ENCODE data around the gene TPM1.

The TPM1 gene

DNA sequence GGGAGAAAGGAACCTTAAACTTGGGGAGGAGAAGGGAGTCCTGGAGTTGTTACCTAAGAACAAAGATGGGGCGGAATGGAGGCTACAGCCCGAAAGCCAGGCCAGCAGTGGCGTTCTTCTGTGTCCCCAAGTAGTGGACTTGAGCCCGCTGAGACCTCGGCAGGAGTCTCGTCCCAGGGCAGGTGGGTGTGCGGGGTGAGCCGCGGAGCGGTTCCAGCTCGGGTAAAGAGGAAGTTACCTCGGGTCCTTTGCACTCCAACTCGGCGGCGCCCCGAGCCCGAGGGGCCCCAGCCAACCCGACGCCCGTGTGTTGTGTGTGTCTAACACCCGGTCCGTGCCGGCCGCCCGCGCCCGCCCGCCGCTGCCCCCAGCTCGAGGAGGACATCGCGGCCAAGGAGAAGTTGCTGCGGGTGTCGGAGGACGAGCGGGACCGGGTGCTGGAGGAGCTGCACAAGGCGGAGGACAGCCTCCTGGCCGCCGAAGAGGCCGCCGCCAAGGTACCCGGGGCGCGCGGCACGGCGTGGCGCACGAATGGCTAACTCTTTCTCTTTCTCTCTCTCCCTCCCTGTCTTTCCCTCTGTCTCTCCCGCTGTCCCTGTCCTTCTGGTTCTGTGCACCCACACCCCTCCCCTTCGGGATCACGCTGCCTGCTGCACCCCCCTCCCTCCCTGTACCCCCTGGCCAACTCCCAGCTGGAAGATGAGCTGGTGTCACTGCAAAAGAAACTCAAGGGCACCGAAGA lies 959 bp downstream of the TPM1 start:
- DNase-seq, result no peak

DNA sequence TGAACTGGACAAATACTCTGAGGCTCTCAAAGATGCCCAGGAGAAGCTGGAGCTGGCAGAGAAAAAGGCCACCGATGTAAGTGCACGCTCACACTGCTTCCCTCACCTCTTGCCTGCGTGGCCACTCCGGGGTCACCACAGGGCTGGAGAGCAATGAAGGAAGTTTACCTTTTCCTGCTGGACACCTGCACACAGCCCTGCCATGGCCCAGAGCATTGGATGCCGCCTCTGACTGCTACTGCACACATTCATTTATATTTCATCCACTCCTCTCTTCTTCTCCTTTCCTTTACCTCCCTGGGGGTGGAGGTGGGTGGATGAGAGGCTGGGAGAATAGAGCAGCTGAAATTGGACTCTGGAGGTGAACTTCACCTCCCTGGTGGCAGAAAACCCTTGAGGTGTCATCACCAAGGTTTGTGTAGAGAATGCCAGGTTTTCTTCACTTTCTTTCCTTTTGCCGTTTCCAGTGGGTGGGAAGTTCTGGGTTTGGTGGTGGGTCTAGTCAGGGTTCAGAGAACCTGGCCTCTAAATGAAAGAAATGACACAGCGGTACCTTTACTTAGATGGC lies 1.6 kb downstream of the TPM1 start:
- no peak for DNase-seq

DNA sequence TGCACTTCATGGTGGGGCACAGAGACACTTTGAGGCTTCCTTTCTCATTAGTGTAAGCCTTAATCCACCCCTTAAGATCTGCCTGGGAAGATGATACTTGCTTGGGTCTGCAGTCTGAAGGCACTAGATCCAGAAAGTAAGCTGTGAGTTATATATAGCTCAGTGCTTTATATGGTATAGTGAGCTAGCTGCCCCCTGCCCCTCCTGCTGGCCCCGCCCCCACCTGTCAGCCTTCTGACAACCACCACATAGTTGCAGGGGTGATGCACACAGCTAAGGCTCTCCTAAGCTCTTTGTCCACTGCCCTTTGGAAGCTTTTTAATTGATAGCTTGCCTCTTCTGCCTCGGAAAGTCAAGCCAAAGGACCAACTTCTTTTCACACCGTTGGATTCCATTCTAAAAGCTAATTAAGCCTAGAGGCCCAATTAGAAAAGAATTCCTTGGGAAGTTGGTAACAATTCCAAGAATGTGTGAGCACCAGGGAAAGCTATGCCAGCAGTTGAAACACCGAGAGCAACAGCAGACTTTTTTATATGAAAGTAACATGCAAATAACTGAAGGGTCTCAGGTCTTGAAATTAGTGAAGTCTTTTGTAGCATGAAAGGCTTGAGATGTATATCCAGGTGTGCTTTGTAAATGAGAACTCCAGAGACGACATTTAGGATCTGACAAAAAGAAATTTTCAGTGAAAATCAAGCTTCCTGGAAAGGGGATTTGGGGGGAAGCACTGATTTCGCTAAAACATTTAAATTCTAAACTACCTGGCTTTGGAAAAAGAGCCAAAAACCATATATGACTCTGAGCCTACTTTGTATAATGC lies 2.3 kb downstream of the TPM1 start:
- DNase-seq, result no peak

DNA sequence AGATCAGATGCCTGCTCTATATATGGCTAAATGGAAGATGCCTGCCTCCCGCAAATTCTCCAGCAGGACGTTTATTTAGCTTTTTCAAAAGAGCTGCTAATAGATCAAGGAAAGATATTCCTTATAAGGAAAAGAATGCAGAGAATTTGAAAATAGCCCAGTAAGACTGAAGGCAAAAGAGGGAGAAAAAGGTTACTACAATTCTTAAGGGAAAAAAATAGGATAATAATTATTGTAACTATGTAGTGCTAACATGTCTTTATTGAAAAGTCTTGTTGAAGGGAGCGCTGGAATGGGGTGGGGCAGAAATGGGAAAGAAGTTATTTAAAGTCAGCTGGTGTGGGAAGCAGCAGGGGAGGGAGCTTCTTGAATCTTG lies 2.9 kb downstream of the TPM1 start:
- no peak for DNase-seq

DNA sequence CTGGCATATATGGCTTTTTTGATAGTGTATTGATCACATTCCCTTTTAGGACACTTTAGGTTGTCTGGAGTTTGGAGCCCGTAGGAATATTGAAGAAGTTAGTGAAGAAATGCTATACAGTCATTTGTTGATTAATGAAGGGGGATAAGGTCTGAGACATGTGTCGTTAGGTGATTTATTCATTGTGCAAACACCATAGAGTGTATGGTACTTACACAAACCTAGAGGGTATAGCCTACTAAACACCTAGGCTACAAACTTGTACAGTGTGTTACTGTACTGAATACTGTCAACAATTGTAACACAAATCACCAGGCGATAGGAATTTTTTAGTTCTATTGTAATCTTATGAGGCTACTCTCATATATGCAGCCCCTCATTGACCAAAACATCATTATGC lies 3.3 kb downstream of the TPM1 start:
- DNase-seq, result no peak

DNA sequence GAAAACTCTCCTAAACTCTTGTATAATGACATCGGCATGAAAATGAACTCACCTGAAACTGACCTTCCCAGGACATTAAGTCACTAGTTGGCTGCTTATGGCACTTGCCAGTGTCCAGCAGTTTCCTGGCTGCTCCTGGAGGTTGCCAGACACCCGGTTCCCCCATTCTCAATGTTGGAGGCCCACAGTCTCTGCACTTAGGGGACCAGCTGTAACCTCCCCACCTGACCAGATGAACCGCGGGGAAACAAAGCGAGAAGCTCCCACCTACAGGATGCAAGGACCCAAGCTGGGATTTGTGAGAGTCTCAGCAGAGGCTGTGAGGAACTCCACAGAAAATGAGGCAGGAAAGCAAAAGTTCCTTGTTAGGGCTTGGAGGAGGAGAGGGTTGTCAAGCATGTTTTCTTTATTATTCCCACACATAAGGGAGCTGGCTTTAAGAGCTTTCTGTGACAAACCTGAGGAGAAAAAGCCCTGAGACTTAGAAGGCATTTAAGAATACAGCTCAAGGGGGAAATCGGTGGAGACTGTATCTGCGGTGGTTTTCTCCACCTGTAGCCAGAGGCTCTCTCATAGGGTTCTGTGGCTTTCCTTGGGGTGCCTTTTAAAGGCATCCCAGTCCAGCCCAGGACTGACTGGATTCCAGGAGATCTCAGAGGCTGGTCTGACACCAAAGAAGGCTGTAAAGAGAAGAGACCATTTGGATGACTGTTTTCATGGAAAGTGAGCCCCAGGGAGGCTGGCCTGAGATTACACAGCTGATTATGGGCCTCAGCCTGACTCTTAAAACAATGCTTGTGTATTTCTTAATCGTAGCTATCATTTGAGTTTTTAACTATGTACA lies 4.6 kb downstream of the TPM1 start:
- DNase-seq, result no peak

DNA sequence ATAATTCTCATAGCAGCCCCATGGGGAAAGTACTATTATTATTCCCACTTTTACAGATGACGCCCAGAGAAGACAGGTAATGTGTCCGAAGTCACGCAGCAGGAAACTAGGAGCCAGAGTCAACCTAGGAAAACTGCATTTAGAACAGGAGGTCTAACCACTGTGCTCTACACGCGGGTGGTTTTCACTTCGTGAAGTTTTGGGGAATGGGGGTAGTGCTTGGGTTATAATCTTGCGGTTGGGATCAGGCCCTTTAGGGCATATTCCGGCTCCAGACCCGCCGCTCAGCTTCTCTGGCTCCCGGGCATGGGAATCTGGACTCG lies 5.2 kb downstream of the TPM1 start:
- no peak for DNase-seq

DNA sequence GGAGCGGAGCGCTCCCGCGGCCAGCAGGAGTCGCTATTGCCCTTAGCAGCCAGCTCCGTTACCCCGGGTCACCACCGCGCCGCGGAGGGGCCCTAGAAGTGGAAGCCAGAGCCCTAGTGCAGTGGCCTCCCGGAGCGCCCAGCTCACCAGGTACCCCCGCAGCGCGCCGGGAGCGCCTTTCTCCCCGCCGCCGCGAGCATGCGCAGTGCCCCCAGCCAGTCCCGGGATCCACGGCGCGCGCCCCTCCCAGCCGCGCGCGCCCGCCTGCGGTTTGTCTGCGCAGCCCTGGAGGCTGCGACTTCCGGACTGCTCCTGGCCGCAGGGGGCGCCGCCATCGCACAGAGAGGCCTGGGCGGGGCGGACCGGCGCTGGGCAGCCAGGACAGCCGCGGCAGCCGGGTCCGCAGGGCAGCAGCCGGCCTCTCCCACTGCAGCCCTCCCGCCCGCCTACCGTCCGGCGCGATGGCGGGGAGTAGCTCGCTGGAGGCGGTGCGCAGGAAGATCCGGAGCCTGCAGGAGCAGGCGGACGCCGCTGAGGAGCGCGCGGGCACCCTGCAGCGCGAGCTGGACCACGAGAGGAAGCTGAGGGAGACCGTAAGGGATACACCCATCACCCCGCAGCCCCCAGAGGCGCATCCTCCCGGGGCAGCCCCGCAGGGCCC lies 5.7 kb downstream of the TPM1 start:
- peak; percentile 83 to 86 for DNase-seq

DNA sequence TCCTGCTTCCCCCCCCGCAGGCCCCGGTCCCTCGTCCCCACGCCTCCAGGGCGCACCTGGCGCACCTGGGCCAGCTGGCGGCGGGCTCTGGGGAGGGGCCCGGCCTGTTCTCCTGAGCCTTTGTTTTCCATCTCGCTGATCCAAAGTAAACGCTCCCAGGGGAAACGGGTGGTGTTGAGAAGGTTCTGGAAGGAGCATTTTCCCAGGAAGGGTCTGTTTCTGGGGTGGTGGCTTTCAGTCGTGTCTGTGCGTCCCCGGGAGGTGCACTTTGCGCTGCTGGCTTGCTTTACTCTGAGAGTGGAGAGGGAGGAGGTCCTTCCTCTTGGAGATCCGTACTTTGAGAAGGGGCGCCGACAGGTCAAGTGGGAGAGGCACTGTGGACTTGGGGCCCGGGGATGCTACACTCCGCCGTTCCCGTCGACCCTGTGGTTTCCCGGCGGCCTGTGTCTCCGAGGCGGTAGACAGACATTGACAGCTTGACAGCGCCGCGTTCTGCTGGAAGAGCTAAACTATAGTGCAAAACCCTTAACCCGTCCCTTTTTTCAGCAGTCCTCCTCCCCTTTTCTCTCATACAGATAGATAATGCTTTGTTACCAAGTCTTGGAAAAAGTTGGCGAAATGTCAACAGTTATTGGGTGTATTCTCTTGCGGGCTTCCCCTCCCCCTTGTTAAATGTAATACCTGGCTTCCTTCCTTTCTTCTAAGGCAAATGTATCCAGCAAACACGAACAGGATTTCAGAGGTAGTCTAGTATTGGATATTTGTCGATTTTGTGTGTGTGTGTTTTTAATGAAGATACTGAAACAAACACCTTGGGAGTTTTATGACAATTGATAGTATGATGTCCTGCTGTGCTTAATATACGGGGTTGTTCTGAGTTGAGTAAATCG lies 6.5 kb downstream of the TPM1 start:
- DNase-seq, result peak; percentile 41 to 44

DNA sequence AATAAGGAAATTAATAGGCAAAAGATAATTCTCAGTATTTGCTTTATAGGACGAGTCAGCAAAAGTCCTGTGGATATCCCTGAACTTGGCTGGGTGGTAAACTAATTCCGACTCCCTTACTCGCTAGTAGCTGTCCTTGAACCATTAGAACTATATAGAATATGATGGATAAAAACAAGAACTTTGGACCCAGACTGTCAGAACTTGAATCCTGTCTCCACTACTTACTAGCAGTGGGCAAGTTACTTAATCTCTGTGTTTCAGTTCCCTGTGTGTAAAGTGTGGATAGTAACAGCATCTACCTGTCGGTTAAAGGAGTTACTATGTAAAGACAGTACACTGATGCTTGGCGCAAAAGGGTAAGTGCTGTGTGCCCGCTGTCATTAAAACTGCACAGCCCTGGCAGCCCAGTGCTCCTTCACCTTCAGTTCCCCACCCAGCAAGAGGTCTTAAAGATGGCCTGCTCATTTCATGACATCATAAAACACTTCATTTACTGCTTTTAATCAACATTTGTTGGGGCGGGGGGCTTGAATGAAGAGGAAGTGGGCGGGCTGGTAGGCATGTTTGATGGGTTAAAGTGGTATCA lies 7.3 kb downstream of the TPM1 start:
- no peak for DNase-seq

DNA sequence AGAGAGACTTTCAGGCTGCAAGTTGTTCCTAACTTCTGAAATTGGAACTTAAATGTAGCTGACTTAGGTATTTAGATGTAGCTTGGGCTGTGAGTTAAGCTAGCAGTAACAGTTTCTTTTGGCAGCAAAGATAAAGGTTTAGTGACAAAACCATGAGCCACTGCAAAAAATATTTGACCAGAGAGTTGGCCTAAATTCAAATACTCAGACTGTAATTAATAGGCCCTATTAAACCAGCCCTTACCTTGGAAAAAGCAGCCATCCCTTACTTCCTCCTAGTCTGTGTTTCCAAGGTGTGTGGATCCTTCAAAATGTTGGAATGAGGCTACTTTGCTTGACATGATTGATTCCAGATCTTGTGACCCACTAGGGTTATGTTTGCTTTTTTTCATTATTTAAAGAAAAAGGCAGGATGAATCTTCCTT lies 8.2 kb downstream of the TPM1 start:
- DNase-seq, result no peak

DNA sequence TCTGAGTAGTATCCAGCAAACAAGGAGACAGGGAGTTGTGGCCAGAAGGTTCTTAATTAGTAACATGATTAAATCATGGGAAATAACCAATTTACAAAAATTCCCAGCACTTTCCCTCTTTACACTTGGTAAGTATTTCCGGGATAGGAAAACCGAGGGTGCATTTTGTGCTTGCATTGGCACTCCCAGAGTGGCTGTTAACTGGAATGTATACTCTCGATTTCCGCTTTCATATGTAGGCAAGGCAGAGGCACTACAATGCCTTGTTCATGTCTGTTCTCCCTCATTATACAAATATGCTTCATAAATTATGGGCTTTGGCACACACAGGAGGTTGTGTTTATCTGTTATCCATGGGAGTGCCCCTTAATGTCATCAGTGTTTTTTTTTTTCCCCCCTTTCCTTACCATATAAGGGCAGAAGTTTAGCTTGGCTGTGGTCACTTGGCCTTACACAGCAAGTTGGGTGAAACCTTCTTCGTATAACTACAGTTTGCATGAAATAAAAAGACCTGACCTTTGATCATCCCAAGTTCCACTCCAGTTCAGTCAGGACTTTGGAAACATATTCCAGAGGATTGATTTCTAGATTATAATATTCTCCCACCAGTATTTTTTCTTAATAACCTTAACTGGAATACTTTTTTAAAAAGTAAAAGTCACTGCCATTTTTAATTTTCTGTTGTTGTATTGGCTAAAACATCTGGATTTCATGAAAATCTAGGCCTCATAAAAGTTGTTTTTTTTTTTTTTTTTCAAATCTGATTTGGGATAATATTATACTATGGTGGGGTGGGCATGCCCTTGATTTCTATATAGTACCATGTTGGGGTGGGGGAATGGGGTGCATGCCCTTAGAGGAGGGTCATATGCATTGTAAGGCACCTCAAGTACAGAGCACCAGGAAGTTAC lies 8.9 kb downstream of the TPM1 start:
- DNase-seq, result no peak

DNA sequence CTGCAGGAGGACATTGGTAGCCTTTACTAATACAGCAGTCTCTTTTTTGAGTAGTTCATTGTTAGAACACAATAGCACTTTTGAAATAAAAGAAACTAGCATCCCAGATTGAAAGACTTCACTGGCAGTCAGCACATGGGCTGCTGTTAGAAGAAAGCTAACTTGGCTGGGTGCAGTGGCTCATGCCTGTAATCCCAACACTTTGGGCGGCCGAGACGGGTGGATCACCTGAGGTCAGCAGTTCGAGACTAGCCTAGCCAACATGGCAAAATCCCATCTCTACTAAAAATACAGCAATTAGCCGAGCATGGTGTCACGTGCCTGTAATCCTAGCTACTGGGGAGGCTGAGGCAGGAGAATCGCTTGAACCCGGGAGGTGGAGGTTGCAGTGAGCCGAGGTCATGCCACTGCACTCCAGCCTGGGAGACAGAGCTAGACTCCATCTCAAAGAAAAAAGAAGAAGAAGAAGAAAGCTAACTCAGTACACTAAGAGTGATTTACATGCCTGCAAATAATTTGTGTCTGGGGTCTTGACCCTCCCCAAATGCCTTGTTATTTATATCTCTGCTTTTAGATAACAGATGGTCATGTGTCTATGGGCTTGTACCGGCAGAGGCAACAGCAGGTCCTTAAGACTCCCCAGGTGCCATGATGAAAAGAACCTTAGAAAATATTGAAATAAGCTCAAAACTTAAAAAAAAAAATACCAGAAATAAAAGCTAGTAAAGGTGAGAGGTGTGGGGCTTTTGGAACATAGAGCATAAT lies 9.7 kb downstream of the TPM1 start:
- no peak for DNase-seq

DNA sequence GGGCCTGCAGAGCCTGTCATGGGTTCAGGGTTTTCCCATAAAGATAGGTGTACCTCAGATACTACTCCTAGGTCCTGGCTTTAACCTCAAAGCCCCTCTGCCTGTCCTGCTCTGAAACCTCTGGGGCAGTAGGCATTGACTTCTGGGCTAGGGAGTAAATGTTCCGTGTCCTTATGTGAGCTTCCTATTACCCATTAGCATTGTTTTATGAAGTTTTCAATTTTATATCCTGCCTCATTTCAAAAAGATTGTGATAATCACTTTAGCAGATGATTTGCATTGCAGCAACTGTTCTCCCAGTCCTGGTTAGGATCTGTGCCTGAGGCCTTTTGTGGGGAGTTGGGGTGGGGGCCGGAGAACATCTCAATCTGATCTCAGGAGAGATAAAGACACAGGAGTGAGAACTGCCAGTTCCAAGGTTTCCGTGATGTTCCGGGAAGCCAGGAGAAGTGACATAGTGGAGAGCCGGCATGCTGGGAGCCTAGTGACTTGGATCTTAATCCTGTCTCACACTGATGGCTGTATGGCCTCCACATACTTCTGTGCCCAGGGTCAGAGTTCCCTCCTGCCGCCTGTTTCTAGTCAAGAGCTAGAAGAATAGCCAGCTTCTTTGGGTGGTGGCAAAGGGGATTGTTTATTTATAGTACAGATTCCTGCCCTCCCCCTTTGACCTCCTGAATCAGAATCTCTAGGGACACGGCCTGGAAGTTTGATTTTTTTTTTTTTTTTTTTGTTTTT lies 10.6 kb downstream of the TPM1 start:
- DNase-seq, result no peak

DNA sequence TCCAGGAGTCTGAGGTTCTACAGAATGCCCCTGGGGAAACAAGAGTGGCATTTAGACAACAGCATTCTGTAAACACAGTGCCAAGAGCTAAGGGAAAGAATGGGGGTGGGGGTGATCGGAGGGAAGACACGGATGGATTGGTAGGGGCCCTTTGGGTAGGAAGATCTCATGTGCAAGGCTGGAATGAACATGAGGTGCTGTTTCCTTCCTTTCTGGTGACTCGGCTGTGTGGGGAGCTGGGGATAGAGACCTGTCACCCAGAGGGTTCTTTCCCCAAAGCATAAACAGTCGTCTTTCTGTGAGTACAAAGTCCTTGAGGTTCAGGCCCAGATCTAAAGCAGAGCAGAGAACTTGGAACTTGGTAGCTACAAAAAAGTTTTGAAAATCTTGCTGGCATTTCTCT lies 11.7 kb downstream of the TPM1 start:
- DNase-seq, result no peak

DNA sequence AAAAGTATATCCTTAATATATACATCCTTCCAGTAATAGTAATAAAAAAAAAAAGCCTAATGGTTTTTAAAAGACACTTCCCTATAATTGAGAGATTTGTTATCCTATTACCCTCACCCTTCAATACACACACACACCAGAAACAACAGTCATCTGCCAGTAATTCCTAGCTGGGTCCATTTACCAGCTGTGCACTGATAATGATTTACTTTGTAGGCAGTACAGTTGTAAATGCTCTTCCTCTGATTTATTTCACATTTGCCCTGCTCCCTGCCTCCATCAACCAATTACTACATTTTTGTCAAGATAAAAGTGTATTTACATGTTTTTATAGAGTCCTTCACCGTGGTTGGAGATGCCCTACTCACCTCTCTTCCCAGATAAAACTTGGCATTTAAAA lies 12.4 kb downstream of the TPM1 start:
- DNase-seq, result no peak

DNA sequence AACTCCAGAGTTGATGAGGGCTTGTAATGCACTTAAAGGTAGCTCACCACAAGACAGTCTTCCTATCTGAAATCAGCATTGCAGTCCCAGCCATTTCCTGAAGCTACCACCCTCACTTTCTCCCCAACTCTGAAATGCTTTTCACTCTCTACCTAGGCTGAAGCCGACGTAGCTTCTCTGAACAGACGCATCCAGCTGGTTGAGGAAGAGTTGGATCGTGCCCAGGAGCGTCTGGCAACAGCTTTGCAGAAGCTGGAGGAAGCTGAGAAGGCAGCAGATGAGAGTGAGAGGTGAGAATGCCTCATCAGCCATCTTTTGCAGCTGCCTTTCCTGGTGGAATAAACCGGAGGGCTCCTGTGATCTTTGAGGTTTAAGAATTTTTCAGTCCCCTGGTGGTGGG lies 14.3 kb downstream of the TPM1 start:
- DNase-seq, result peak in 1 of 2 donors; percentile 27

All from hippocampal formation (tissue), 2 donors.